ENCODE results near the gene TTI1. TPM values are rescaled to one million over a fixed set of nuclear protein-coding genes. Genes with fewer than 3 reads are reported as not detected.

The TTI1 gene
- polyA plus RNA-seq, 1 experiment: 15.1 TPM

DNA sequence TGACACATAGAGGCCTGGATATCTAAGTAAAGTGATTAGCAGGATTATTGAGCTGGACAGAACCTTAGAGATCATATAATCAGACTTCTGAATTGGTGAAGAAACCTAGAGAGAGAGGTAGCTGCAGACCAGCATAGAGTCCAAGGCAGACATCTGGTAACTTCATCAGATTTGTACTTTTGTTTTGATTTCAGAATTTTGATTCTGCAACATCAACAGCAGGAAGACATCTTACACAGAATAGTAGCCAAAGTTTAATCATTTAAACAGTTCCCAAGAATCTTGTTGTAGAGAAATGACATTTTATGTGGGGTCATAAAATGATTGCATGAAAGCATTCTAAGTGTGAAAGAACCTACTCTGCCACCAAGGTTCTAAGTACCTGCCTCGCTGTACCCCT is 39.6 kb upstream of the TTI1 start:
- H3K9me3 ChIP-seq (ENCODE audit: control insufficient read depth, insufficient read depth, low read length): no peaks in the 10 kb centered on the region
- TF ChIP-seq, protein P1, sequence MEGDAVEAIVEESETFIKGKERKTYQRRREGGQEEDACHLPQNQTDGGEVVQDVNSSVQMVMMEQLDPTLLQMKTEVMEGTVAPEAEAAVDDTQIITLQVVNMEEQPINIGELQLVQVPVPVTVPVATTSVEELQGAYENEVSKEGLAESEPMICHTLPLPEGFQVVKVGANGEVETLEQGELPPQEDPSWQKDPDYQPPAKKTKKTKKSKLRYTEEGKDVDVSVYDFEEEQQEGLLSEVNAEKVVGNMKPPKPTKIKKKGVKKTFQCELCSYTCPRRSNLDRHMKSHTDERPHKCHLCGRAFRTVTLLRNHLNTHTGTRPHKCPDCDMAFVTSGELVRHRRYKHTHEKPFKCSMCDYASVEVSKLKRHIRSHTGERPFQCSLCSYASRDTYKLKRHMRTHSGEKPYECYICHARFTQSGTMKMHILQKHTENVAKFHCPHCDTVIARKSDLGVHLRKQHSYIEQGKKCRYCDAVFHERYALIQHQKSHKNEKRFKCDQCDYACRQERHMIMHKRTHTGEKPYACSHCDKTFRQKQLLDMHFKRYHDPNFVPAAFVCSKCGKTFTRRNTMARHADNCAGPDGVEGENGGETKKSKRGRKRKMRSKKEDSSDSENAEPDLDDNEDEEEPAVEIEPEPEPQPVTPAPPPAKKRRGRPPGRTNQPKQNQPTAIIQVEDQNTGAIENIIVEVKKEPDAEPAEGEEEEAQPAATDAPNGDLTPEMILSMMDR (IDR thresholded peaks at IDR 0.05; ENCODE audit: low read depth, low read length): no peak
- peak overlapping the region; percentile 60 for H3K27ac ChIP-seq (ENCODE audit: low read depth, low read length)
- no peaks in the 10 kb centered on the region for H3K27me3 ChIP-seq (ENCODE audit: control insufficient read depth, insufficient read depth, low read length)
- CTCF ChIA-PET: interaction anchor here (0.6 to 6.9 kb wide), 28 partner anchors 8 to 335 kb away, joined by 3 to 130 read pairs (median 4); no protein-coding TSS in a partner anchor
- POLR2A ChIA-PET: interaction anchor here (0.8 to 2.3 kb wide), 10 partner anchors 12 to 147 kb away, joined by 3 to 14 read pairs (median 4); partner anchors contain the start of genes RPRD1B and TTI1
- DNase-seq (ENCODE audit: low read depth, low spot score): no peak
- no peak overlapping the region; the same call in 1 of the 2 replicates for H3K4me3 ChIP-seq (ENCODE audit: low read depth, low read length)

DNA sequence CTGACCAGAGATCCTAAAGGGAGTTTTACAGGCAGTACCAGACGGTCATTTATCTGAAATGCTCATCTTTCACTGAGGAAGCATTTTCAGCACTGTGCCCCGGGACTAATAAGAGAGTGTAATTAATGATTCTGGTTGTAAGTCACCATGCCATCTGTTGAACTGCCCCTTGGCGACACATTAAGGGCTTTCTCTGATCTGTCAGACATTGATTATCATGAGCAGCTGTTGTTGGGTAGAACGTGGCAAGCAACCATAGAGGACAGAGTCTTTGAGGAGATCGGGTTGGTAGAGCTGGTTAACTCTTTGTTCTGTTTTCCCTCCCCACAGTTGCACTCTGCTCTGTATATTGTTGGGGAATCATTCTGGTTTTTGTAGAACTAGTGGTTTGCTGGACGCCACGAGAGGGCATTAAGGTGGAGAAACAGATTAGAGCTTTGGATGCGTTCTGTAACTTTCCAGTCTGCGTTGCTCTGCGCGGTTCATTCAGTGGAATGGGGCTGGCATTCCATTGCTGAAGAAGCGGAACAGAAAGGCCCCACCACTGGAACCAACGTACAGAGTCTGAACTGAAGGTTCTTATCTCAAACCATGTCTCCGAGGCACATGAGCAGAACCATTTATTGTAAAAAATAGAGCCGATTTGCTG is 34.6 kb upstream of the TTI1 start:
- H3K9me3 ChIP-seq (ENCODE audit: control insufficient read depth, insufficient read depth, low read length): no peaks in the 10 kb centered on the region
- H3K4me3 ChIP-seq (ENCODE audit: low read depth, low read length): no peak overlapping the region
- ChIA-PET POLR2A (no interaction called here), CTCF (interaction anchor here (1.8 kb wide), 1 partner anchor 154 kb away, joined by 8 read pairs; no protein-coding TSS in a partner anchor)
- H3K27me3 ChIP-seq (ENCODE audit: control insufficient read depth, insufficient read depth, low read length): no peaks in the 10 kb centered on the region
- no peak for DNase-seq (ENCODE audit: low read depth, low spot score)
- H3K27ac ChIP-seq (ENCODE audit: low read depth, low read length): no peak overlapping the region
- TF ChIP-seq, protein P1 (IDR thresholded peaks at IDR 0.05; ENCODE audit: low read depth, low read length): no peak

DNA sequence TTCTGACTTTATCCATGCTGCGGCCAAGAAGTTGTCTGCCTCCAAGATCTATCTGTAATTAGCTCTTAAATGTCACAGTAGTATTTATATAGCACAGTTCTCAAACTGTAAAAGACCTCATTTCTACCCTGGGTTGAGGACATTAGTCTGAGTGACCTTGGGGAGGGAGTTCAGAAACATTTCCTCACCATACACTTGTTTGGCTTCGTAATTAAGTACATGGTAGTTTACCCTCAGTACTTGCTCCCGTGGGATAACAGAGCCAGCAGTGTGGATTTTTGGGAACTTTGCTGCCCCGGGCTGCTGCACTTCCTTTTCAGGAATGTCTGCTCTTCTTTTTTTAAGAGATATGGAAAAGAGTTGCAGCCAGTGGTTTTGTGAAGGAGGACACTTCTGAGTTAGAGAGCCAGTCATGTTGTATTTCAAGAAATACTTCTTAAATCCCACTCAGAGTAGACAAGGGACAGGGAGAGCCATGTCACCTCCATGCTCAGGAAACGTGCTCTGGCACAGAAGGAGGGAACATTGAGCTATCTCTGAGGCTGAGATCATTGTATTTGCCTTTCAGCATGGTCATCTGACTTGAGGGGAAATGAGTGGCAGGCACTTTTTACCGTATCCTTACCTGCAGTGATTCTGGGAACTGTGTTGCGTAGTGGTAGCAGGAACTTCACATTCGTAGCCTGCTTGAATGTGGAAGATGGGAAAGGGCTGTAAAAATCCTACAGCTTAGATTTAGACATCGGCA is 33.9 kb upstream of the TTI1 start:
- Histone ChIP-seq H3K27me3 (ENCODE audit: control insufficient read depth, insufficient read depth, low read length) (no peaks in the 10 kb centered on the region), H3K4me3 (ENCODE audit: low read depth, low read length) (no peak overlapping the region), H3K9me3 (ENCODE audit: control insufficient read depth, insufficient read depth, low read length) (no peaks in the 10 kb centered on the region), H3K27ac (ENCODE audit: low read depth, low read length) (no peak overlapping the region)
- DNase-seq (ENCODE audit: low read depth, low spot score): no peak
- TF ChIP-seq, protein P1 (IDR thresholded peaks at IDR 0.05; ENCODE audit: low read depth, low read length): no peak
- ChIA-PET CTCF (interaction anchor here (0.9 to 1.8 kb wide), 2 partner anchors 9 to 155 kb away, joined by 3 to 8 read pairs; no protein-coding TSS in a partner anchor), POLR2A (no interaction called here)

DNA sequence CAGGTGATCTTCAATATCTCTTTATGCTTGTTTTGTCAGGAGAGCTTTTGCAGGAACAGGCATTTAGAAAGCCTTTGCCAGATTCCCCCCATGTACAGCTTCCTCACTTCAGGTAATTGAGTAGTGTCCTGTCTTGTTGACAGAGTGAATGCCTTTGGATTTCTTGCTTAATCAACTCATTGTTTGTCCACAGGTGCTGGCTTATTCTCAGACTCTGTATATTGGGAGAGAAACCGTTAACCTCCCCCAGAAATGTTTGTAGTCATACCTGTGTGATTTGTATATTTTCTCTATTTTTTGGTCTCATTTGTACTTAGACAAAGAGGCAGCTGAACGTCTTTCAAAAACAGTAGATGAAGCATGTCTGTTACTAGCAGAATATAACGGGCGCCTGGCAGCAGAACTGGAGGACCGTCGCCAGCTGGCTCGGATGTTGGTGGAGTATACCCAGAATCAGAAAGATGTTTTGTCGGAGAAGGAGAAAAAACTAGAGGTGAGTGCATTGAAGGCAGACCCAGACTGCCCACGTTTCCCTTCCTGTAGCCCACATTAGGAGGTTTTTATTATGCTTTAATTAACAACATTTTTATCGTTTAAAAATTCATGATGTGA is 32.6 kb upstream of the TTI1 start:
- ChIA-PET CTCF (interaction anchor here (0.9 to 21.3 kb wide), 3 partner anchors 7 to 156 kb away, joined by 3 to 459 read pairs (median 6); no protein-coding TSS in a partner anchor), POLR2A (no interaction called here)
- Histone ChIP-seq H3K27me3 (ENCODE audit: control insufficient read depth, insufficient read depth, low read length) (no peaks in the 10 kb centered on the region), H3K4me3 (ENCODE audit: low read depth, low read length) (no peak overlapping the region), H3K27ac (ENCODE audit: low read depth, low read length) (no peak overlapping the region), H3K9me3 (ENCODE audit: control insufficient read depth, insufficient read depth, low read length) (no peaks in the 10 kb centered on the region)
- DNase-seq (ENCODE audit: low read depth, low spot score): no peak
- TF ChIP-seq, protein P1 (IDR thresholded peaks at IDR 0.05; ENCODE audit: low read depth, low read length): no peak

Data from AG04450 (cell line).